Stimulated activated memory B cell treated with anti-CD40 and anti-IgM and Interleukin-4, amounts not matched to agents 10 μg/mL and 1 μg/mL and 100 μg/mL, for 72 hours (primary cell): ENCODE measurements around the gene MS4A6E.
"Not testable (repeated sequence)": the region's sequence is repeated elsewhere in the genome, so short reads cannot be mapped to it uniquely, and the experiment has no call there.

Experiments used
- ATAC-seq: fragments of 150-1000 bp; cut with Tn5 transposase; 2 replicates; pipeline ENCODE4 v1.10.0; 2021
- H3K27ac Mint-ChIP-seq: one replicate; pipeline ENCODE4 v1.8.0; 2022; ENCODE audit warnings: mild to moderate bottlenecking, mixed read lengths
- H3K27me3 Mint-ChIP-seq: one replicate; pipeline ENCODE4 v1.8.0; 2022; ENCODE audit warnings: mixed read lengths
- H3K36me3 Mint-ChIP-seq: one replicate; pipeline ENCODE4 v1.8.0; 2022; ENCODE audit warnings: mixed read lengths
- H3K4me1 Mint-ChIP-seq: one replicate; pipeline ENCODE4 v1.8.0; 2022; ENCODE audit warnings: mixed read lengths
- H3K4me3 Mint-ChIP-seq: one replicate; pipeline ENCODE4 v1.8.0; 2022; ENCODE audit warnings: mild to moderate bottlenecking, moderate library complexity, mixed read lengths
- H3K9me3 Mint-ChIP-seq: one replicate; pipeline ENCODE4 v1.8.0; 2022; ENCODE audit warnings: mixed read lengths

The MS4A6E gene, protein sequence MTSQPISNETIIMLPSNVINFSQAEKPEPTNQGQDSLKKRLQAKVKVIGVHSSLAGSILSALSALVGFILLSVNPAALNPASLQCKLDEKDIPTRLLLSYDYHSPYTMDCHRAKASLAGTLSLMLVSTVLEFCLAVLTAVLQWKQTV

DNA sequence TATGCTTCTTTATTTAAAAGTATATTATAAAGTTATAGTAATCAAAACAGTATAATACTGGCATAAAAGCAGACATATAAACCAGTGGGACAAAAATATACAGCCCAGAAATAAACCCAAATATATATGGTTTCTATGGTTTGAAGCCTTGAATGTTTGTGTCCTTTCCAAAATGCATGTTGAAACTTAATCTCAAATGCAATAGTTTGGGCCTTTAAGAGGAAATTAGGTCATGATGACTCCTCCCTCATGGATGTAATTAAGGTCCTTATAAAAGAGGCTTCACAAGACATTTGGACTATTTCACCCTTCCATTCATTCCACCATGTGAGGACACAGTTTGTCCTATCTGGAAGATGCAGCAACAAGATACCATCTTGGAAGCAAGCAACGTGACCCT lies at the start of gene MS4A6E:
MS4A6E (plus strand) TSS at position 301 of the 400 bp plus-strand sequence. CDS start 7,641 bp downstream, outside the sequence.
- Mint-ChIP-seq H3K27ac (no peak within 1 kb of the TSS), H3K4me1 (no peaks in the 10 kb centered on the region), H3K4me3 (no peak within 1 kb of the TSS), H3K9me3 (peaks cover 28% of the 10 kb centered on the region), H3K27me3 (no peaks in the 10 kb centered on the region), H3K36me3 (no peaks in the 10 kb centered on the region)
- ATAC-seq = no peak

DNA sequence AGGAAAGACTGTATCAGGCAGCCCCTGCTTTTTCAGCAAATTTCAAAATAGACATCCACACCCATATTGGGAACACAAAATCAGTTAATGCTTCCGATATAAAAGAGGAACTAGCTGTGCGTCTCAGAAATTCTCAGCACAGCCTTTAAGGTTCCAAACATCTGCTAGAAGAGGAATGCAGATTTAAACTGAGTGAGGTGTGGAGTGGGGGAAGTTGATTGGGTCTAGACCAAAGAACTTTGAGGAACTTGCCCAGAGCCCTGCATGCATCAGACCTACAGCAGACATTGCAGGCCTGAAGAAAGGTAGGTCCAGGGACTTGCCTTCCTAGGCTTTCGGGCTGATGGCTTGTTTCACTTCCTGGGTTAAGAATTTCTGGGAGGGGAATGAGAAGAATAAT lies 46.6 kb upstream of the MS4A6E start, which contains the start of gene MS4A4A:
MS4A4A (plus strand) TSS at position 255 of the 400 bp plus-strand sequence; CDS start at position 265, 10 bp downstream.
- H3K27ac Mint-ChIP-seq = no peak within 1 kb of the TSS
- no peaks in the 10 kb centered on the region for H3K36me3 Mint-ChIP-seq
- peak; percentile 92 for ATAC-seq
- H3K4me1 Mint-ChIP-seq = peaks cover 15% of the 10 kb centered on the region
- H3K4me3 Mint-ChIP-seq = no peak within 1 kb of the TSS
- H3K9me3 Mint-ChIP-seq = no peaks in the 10 kb centered on the region
- H3K27me3 Mint-ChIP-seq = no peaks in the 10 kb centered on the region

DNA sequence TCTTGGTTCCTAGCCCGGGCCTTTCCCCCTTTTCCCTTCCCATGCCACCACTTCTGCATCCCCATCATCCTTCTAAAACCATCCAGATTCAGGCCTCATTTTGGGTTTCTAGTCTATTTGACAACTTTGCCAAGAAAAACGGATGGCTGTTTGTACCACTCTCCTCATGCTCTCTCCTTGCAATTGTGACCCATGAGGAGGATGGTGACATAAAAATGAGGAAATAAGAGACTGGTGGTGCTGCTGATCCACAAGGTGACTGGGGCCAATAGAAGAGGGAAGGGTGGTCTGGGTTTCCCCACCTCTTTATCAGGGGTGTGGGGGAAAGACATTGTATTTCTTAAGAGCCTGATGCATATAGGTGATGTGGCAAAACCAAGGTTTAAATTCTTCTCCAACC lies 45.6 kb upstream of the MS4A6E start:
- no peak overlapping the region for H3K4me3 Mint-ChIP-seq
- H3K27me3 Mint-ChIP-seq = no peaks in the 10 kb centered on the region
- H3K36me3 Mint-ChIP-seq = no peaks in the 10 kb centered on the region
- no peak overlapping the region for H3K27ac Mint-ChIP-seq
- H3K9me3 Mint-ChIP-seq = no peaks in the 10 kb centered on the region
- no peak for ATAC-seq
- H3K4me1 Mint-ChIP-seq = peaks cover 15% of the 10 kb centered on the region

DNA sequence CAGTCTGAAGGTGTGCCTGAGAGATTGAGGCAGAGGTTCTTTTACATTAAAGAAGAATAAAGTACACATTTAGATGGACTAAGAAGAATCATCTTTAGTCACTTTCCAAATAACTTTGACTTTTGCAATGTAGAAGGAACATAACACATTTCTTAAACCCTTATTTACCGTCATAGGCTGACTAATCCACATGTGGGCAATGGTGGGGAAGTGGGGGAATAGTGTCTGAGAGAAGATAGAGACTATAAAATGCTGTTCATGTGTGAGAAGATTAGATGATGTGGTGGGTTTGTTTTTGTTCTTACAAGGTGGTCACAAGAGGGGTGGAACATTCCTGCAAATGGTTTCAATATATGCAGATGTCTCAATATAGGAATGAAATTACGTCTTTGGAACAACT lies 44.8 kb upstream of the MS4A6E start:
- peaks cover 15% of the 10 kb centered on the region for H3K4me1 Mint-ChIP-seq

DNA sequence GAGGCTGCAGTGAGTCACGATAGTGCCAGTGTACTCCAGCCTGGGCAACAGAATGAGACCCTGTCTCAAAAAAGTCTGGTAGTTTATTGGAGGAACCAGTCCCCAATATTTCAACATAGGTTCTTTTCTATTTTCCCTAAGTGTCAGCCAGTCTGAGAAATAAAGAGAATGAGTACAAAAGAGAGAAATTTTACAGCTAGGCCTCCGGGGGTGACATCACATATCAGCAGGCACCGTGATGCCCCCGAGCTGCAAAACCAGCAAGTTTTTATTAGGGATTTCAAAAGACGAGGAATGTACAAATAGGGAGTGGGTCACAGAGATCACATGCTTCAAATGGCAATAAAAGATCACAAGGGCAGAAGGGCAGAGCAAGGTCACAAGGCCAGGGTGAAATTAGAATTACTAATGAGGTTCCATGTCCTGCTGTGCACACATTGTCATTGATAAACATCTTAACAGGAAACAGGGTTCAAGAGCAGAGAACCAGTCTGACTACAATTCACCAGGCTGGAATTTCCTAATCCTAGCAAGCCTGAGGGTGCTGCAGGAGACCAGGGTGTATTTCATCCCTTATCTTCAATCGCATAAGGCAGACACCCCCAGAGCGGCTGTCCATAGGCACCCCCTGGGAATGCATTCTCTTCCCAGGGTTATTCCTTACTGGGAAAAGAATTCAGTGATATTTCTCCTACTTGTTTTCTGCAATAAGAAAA lies 41.5 kb upstream of the MS4A6E start:
- Mint-ChIP-seq H3K36me3 (peaks cover 11% of the 10 kb centered on the region), H3K9me3 (peaks cover 11% of the 10 kb centered on the region), H3K27me3 (peaks cover 15% of the 10 kb centered on the region)
- H3K4me3 Mint-ChIP-seq, ATAC-seq, H3K4me1 Mint-ChIP-seq, H3K27ac Mint-ChIP-seq: not testable (repeated sequence)

More for the DNA sequence above, 44.8 kb upstream of the MS4A6E start:
- no peak for ATAC-seq
- Mint-ChIP-seq H3K9me3 (no peaks in the 10 kb centered on the region), H3K27ac (no peak overlapping the region), H3K27me3 (no peaks in the 10 kb centered on the region), H3K36me3 (no peaks in the 10 kb centered on the region), H3K4me3 (no peak overlapping the region)

DNA sequence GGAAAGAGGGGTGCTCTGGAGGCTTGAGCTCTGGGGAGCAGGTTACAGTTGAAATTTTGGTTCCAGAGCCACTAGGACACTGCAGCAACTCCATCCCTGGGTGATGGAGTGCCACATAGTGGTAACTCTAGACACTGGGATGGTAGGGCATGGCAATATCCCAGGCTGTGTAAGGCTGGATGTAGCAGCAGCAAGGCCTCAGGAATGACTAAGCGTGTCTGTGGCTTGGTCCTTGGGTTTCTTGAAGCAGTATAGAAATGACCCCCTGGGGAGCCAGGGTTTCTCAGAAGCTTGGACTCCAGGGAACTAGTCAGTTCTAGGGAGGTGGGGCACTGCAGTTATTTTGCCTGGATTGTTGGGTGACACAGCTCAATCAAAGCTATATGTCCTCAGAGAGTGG lies 38.5 kb upstream of the MS4A6E start:
- Mint-ChIP-seq H3K4me3 (no peak overlapping the region), H3K9me3 (peaks cover 11% of the 10 kb centered on the region), H3K27ac (no peak overlapping the region), H3K36me3 (peaks cover 11% of the 10 kb centered on the region), H3K4me1 (no peaks in the 10 kb centered on the region), H3K27me3 (peaks cover 15% of the 10 kb centered on the region)
- ATAC-seq = no peak

DNA sequence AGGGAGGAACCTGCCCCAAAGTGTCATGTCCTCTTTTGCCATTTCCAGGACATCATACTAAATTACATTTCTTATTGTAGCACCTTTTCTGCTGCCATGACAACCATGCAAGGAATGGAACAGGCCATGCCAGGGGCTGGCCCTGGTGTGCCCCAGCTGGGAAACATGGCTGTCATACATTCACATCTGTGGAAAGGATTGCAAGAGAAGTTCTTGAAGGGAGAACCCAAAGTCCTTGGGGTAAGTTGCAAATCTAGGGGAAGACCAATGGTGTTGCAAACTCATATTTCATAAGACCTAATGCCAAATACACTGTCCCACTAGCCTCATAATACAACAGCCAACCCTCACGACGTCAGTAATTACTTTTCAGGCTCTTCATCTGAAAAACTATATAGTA lies 34.9 kb upstream of the MS4A6E start:
- Mint-ChIP-seq H3K4me3 (no peak overlapping the region), H3K9me3 (peaks cover 11% of the 10 kb centered on the region), H3K36me3 (peaks cover 11% of the 10 kb centered on the region), H3K27ac (no peak overlapping the region), H3K27me3 (peaks cover 29% of the 10 kb centered on the region), H3K4me1 (no peaks in the 10 kb centered on the region)
- no peak for ATAC-seq

DNA sequence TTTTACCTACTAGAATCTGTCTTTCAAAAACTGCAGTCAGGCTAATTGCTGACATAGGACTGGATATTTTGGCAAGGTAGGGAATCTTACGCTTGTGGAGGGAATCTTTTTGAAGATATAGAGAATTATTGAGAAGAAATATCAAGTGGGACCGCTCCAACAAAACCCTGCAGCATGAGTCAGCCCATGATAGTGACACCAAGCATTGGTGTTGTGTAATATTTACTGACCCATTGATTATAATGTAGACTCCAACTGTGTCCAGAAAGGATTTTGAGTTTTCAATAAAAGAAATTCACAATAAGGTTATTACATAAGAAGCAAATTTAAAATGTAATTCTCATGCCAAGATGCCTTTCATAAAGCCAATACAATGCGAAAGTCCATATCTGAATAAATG lies 25.9 kb upstream of the MS4A6E start:
- Mint-ChIP-seq H3K4me1 (no peaks in the 10 kb centered on the region), H3K9me3 (no peaks in the 10 kb centered on the region), H3K27me3 (peaks cover 8% of the 10 kb centered on the region), H3K27ac (no peak overlapping the region), H3K4me3 (no peak overlapping the region), H3K36me3 (no peaks in the 10 kb centered on the region)
- ATAC-seq = no peak

DNA sequence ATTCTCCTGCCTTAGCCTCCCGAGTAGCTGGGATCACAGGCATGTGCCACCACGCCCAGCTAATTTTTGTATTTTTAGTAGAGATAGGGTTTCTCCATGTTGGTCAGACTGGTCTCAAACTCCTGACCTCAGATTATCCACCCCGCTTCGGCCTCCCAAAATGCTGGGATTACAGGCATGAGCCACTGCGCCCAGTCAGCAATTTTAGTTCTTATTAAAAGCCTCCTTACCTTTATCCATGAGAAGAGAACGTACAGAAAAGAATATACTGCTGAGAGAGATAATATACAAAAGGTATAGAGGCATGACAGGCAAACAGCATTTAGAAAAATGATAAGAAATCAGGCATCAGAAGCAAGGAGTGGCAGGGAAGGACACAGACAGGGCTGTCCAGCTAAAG lies 25.2 kb upstream of the MS4A6E start:
- not testable (repeated sequence) for H3K36me3 Mint-ChIP-seq, ATAC-seq, H3K4me1 Mint-ChIP-seq

DNA sequence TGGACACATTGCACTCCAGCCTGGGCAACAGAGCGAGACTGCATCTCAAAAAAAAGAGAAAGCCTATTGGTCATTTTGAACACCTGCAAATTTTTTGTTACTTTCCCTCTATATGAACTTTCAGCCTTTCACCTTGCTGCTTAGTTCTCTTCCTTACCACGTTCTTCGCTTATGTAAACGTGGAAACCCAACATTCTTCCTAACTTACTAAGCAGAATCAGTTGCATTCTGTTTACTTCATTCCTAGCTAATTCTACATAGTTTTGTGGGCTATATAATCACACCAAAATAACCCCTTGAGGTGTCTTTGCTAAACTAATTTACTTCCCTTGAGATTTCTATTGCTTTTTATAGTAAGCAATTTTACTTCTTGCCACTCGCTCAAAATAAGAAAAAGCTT lies 23.4 kb upstream of the MS4A6E start:
- peaks cover 18% of the 10 kb centered on the region for H3K4me1 Mint-ChIP-seq
- no peak for ATAC-seq
- H3K9me3 Mint-ChIP-seq = no peaks in the 10 kb centered on the region
- no peaks in the 10 kb centered on the region for H3K36me3 Mint-ChIP-seq
- no peaks in the 10 kb centered on the region for H3K27me3 Mint-ChIP-seq
- no peak overlapping the region for H3K4me3 Mint-ChIP-seq
- H3K27ac Mint-ChIP-seq = no peak overlapping the region

More for the DNA sequence above, 25.2 kb upstream of the MS4A6E start:
- H3K4me3 Mint-ChIP-seq, H3K27ac Mint-ChIP-seq, H3K27me3 Mint-ChIP-seq, H3K9me3 Mint-ChIP-seq: not testable (repeated sequence)

DNA sequence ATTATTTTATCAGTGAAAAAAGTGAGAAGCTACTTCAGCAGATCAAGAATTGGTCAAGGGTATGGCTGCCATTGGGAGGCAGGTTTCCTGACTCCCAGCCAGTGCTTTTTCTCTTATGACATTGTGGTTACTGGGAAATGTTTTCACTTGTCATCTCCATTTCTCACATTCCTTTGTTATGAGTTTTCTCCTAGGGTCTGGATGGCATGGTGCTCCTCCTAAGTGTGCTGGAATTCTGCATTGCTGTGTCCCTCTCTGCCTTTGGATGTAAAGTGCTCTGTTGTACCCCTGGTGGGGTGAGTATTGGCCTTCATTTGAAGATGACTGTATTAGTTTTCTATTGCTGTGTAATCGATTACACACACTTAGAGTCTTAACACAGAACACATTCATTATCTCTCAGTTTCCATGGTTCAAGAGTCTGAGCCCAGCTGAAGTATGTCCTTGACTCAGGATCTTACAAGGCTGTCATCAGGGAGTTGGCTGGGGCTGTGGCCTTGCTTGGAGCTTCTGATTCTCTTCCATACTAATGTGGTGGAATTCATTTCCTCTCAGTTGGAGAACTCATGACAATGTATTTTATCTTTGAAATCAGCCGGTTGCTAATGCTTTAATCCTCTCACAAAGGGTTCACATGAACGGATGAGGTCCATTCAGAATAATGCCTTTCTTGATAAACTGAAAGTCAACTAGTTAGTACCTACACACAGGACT lies 21.0 kb upstream of the MS4A6E start:
- Mint-ChIP-seq H3K27me3 (no peaks in the 10 kb centered on the region), H3K4me3 (no peak overlapping the region), H3K9me3 (no peaks in the 10 kb centered on the region), H3K36me3 (no peaks in the 10 kb centered on the region), H3K27ac (peak overlapping the region; percentile 93), H3K4me1 (peaks cover 36% of the 10 kb centered on the region)
- no peak for ATAC-seq

DNA sequence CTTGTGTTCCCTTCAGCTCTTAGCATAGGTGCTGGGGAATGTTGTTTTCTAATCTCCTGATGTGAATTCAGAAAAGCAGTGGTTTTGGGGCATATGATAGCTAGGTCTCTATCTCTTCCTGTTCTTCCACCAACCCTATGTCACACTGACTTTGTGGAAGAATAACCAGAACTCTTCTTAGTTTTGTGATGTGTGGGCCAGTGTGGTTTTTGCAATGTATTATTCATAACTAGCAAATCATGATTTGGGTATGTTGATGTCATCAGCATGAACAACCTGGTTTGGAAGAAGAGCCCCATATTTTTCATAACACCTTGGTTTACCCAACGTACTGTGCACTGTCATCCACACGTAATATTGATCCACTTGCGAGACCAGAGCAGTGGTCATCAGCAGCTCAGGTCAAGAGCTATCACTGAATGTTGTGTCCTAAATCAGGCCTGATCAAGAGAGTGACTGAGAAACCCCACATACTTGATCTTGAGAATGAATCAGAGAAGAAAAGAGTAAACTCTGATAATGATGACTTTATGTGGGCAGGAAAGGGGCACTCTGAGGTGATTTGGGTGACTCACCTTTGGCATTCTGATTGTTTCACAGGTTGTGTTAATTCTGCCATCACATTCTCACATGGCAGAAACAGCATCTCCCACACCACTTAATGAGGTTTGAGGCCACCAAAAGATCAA lies 19.4 kb upstream of the MS4A6E start:
- Mint-ChIP-seq H3K4me3 (no peak overlapping the region), H3K36me3 (no peaks in the 10 kb centered on the region), H3K27ac (peak overlapping the region; percentile 93), H3K4me1 (peaks cover 38% of the 10 kb centered on the region), H3K9me3 (no peaks in the 10 kb centered on the region), H3K27me3 (no peaks in the 10 kb centered on the region)
- peak; percentile 54 for ATAC-seq

DNA sequence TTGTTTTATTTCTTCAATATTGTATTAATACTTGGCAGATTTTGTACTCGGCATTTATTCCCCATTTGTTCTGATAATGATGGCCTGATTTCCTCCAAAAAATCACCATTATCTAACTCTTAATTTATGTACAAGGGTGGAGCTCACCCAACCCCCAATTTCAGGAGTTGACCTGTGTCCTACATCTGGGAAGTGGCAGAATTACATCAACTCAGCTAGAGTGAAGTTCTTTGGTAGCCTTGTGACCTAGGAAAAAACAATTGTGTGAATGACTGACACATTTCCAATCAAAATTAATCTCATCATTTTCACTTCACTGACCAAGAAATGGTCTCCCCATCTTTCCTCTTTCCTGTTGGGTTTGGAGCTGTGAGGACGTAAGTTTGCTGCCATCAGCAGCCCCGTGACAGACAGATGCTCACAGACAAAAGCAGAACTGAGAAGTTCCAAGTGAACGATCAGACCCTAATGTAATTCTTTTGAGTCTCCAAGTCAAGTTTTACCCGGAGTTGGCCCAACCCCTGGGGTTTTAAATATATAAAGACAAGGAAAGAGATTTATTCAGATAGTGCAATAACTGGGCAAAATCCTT lies 16.6 kb upstream of the MS4A6E start:
- Mint-ChIP-seq H3K27me3 (no peaks in the 10 kb centered on the region), H3K36me3 (no peaks in the 10 kb centered on the region), H3K9me3 (no peaks in the 10 kb centered on the region), H3K4me3 (peak overlapping the region; percentile 13), H3K27ac (peak overlapping the region; percentile 93), H3K4me1 (peaks cover 44% of the 10 kb centered on the region)
- ATAC-seq = peak; percentile 83

DNA sequence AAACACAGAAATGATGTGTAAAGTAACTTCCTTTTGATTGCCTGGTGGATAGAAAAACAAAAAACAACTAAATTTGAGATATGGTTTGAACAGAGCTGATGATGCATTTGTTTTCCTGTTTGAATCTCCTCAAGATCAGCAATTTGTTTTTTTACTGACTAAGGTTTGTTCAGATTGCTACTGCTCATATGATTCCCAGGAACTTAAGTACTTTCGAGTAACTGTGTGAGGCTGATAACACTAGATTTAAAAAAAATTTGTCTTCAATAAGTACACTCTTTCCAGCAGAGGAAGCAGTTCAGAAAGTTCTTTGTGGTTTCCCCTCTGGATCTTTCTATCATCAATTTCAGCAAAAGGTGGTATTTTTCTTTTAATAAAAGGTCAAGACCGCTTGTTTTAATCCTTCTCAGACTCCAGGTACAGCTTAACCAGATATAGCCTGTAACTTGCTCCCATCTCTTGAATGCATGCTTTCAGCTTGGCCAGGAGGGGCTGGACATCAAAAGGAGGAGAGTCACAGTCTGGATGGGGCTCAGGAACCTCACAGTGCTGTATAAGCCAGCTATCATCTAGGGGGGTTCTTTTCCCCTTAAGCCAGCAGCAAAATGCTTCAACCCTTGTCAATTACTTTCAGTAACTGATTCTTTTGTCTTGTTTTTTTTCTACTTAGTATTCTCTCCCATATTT lies 12.3 kb upstream of the MS4A6E start:
- H3K36me3 Mint-ChIP-seq = peaks cover 1% of the 10 kb centered on the region
- no peaks in the 10 kb centered on the region for H3K27me3 Mint-ChIP-seq
- H3K9me3 Mint-ChIP-seq = peaks cover 7% of the 10 kb centered on the region
- H3K4me3 Mint-ChIP-seq = no peak overlapping the region
- H3K27ac Mint-ChIP-seq = no peak overlapping the region
- H3K4me1 Mint-ChIP-seq = peaks cover 20% of the 10 kb centered on the region
- ATAC-seq = no peak
